Measurements from ENCODE around the gene CLSTN1. TPM values are rescaled to one million over a fixed set of nuclear protein-coding genes. Genes with fewer than 3 reads are reported as not detected.

The CLSTN1 gene
- total and polyA plus RNA-seq, 2 donors (not counting 1 experiment from before 2014, with no cell fraction given): 34.9 to 81.4 TPM

DNA sequence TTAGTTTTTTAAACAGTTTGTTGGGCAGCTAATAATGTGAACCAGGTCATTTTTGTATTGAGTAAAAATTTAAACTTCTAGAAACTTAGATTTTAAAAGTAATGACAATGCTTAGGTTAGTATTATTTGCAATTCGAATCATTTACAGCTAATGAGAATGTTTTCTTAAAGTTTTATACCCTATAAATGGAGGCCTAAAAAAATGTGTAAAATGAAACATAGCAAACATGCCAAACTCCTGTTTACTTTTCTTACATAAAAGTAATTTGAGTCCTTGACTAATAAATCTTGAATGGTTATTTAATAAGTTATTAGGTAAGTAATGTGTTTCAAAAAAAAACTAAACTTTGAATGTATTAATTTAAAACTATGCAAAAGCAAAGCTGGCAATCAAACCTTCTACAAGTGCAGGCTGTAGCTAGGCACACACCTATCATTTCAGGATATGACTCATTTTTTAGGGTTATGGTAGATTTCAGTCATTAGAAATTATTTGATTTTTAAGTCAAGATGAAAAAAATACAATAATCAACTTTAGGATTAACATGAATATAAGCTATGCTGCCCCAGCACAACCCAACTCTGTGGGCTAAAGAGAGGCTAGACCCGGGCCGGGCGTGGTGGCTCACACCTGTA lies 41.5 kb downstream of the CLSTN1 start:
- 89% methylated on average over 3 of the region's 4 CpGs for WGBS (ENCODE audit: insufficient coverage)
- intact Hi-C loops (cut with micrococcal nuclease): no loop called here
- no peak overlapping the region for H3K27ac Mint-ChIP-seq

DNA sequence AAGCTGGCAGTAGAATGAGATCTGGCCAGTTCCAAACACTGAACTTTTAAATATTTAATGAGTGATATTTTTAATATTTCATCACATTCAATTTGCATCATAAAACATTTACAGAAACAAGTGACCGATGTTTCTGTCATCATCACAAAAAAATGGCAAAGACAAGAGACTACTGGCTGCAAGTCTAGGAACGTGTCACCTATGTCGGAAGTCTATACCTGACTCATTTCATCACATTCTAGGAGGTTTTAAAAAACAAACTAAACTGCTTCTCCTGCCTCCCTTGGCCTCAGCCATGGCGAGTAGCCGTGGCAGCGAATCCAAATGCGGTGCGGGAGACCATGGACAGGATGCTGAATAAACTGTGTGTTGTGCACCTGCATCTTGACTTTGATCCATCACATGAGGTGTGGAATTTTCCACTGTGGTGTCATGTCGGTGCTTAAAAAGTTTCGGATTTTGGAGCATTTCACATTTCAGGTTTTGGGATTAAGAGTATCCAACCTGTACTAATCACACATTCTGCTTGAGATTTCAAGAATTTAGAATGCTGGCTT lies 43.1 kb downstream of the CLSTN1 start:
- H3K27me3 Mint-ChIP-seq: no peaks in the 10 kb centered on the region
- intact Hi-C loops (cut with micrococcal nuclease): no loop called here
- DNase-seq (no peak), ATAC-seq (ENCODE audit: low read depth) (no peak)
- Histone ChIP-seq H2AFZ (ENCODE audit: insufficient read depth, low read depth, low read length, poor library complexity, severe bottlenecking) (no peak overlapping the region), H3K36me3 (replicated peaks in 1 of 2; ENCODE audit: control extremely low read depth in 1 of 2, control insufficient read depth in 1 of 2, extremely low read depth in 1 of 2, insufficient read depth in 2 of 2, low read length in 1 of 2) (peaks cover 0 to under 1% of the 10 kb centered on the region in 2 experiments), H3K79me2 (ENCODE audit: control insufficient read depth, insufficient read depth, low read length) (peaks cover 98% of the 10 kb centered on the region), H4K20me1 (ENCODE audit: control insufficient read depth, insufficient read depth, low read length, poor library complexity, severe bottlenecking) (peaks cover 31% of the 10 kb centered on the region), H3K9ac (ENCODE audit: low read length) (no peak overlapping the region), H3K4me1 (ENCODE audit: control insufficient read depth in 2 of 2, insufficient read depth in 2 of 2, low read length in 2 of 2) (peaks cover 0 to 6% of the 10 kb centered on the region in 2 donors), H3K4me3 (ENCODE audit: control extremely low read depth in 1 of 5, extremely low read depth in 1 of 5, insufficient read depth in 1 of 5, low read depth in 2 of 5, low read length in 4 of 5) (no peak overlapping the region), H3K4me2 (replicated peaks; ENCODE audit: low read depth, low read length, poor library complexity, severe bottlenecking) (no peak overlapping the region), H3K27me3 (replicated peaks in 1 of 4; ENCODE audit: control extremely low read depth in 1 of 4, control insufficient read depth in 3 of 4, insufficient read depth in 4 of 4, low read length in 3 of 4) (no peaks in the 10 kb centered on the region), H3K27ac (ENCODE audit: low read length in 2 of 2) (no peak overlapping the region), H3K9me3 (ENCODE audit: control extremely low read depth in 1 of 3, control insufficient read depth in 2 of 3, insufficient read depth in 1 of 3, low read length in 2 of 3) (no peaks in the 10 kb centered on the region)
- H3K4me1 Mint-ChIP-seq: peaks cover 8% of the 10 kb centered on the region
- ChIA-PET CTCF (interaction anchor here (2.0 to 9.6 kb wide), 2 partner anchors 86 to 165 kb away, joined by 10 to 281 read pairs; no protein-coding TSS in a partner anchor), POLR2A (no interaction called here)
- TF ChIP-seq EZH2 (IDR thresholded peaks at IDR 0.05; ENCODE audit: borderline replicate concordance, insufficient read depth, low read depth, low read length, poor library complexity, severe bottlenecking): no peak
- TF ChIP-seq, protein P1, sequence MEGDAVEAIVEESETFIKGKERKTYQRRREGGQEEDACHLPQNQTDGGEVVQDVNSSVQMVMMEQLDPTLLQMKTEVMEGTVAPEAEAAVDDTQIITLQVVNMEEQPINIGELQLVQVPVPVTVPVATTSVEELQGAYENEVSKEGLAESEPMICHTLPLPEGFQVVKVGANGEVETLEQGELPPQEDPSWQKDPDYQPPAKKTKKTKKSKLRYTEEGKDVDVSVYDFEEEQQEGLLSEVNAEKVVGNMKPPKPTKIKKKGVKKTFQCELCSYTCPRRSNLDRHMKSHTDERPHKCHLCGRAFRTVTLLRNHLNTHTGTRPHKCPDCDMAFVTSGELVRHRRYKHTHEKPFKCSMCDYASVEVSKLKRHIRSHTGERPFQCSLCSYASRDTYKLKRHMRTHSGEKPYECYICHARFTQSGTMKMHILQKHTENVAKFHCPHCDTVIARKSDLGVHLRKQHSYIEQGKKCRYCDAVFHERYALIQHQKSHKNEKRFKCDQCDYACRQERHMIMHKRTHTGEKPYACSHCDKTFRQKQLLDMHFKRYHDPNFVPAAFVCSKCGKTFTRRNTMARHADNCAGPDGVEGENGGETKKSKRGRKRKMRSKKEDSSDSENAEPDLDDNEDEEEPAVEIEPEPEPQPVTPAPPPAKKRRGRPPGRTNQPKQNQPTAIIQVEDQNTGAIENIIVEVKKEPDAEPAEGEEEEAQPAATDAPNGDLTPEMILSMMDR (IDR thresholded peaks at IDR 0.05): no peak
- no peaks in the 10 kb centered on the region for H3K9me3 Mint-ChIP-seq (ENCODE audit: insufficient read depth)
- H3K27ac Mint-ChIP-seq: no peak overlapping the region
- H3K4me3 Mint-ChIP-seq: no peak overlapping the region
- WGBS (ENCODE audit: insufficient coverage): 100% methylated on average over 4 of the region's 10 CpGs

More for the DNA sequence above, 41.5 kb downstream of the CLSTN1 start:
- ChIA-PET CTCF (interaction anchor here (0.8 to 9.6 kb wide), 6 partner anchors 14 to 166 kb away, joined by 3 to 281 read pairs (median 8); no protein-coding TSS in a partner anchor), POLR2A (no interaction called here)
- Histone ChIP-seq H3K27ac (ENCODE audit: low read length in 2 of 2) (no peak overlapping the region), H2AFZ (ENCODE audit: insufficient read depth, low read depth, low read length, poor library complexity, severe bottlenecking) (no peak overlapping the region), H3K9me3 (ENCODE audit: control extremely low read depth in 1 of 3, control insufficient read depth in 2 of 3, insufficient read depth in 1 of 3, low read length in 2 of 3) (no peaks in the 10 kb centered on the region), H3K9ac (ENCODE audit: low read length) (no peak overlapping the region), H3K4me1 (ENCODE audit: control insufficient read depth in 2 of 2, insufficient read depth in 2 of 2, low read length in 2 of 2) (peaks cover 8 to 17% of the 10 kb centered on the region in 2 donors), H3K4me3 (ENCODE audit: control extremely low read depth in 1 of 5, extremely low read depth in 1 of 5, insufficient read depth in 1 of 5, low read depth in 2 of 5, low read length in 4 of 5) (no peak overlapping the region), H3K36me3 (replicated peaks in 1 of 2; ENCODE audit: control extremely low read depth in 1 of 2, control insufficient read depth in 1 of 2, extremely low read depth in 1 of 2, insufficient read depth in 2 of 2, low read length in 1 of 2) (no peaks in the 10 kb centered on the region), H3K27me3 (replicated peaks in 1 of 4; ENCODE audit: control extremely low read depth in 1 of 4, control insufficient read depth in 3 of 4, insufficient read depth in 4 of 4, low read length in 3 of 4) (no peaks in the 10 kb centered on the region), H4K20me1 (ENCODE audit: control insufficient read depth, insufficient read depth, low read length, poor library complexity, severe bottlenecking) (peaks cover 31% of the 10 kb centered on the region), H3K4me2 (replicated peaks; ENCODE audit: low read depth, low read length, poor library complexity, severe bottlenecking) (no peak overlapping the region), H3K79me2 (ENCODE audit: control insufficient read depth, insufficient read depth, low read length) (peaks cover 97% of the 10 kb centered on the region)
- ATAC-seq (ENCODE audit: low read depth) (no peak), DNase-seq (no peak)
- Mint-ChIP-seq H3K9me3 (ENCODE audit: insufficient read depth) (no peaks in the 10 kb centered on the region), H3K4me1 (peaks cover 15% of the 10 kb centered on the region), H3K4me3 (no peak overlapping the region), H3K27me3 (no peaks in the 10 kb centered on the region)
- TF ChIP-seq, protein P1 (IDR thresholded peaks at IDR 0.05): no peak
- TF ChIP-seq EZH2 (IDR thresholded peaks at IDR 0.05; ENCODE audit: borderline replicate concordance, insufficient read depth, low read depth, low read length, poor library complexity, severe bottlenecking): no peak

All from B cell (primary cell).